ENCODE results near the gene AGFG2.

The AGFG2 gene

DNA sequence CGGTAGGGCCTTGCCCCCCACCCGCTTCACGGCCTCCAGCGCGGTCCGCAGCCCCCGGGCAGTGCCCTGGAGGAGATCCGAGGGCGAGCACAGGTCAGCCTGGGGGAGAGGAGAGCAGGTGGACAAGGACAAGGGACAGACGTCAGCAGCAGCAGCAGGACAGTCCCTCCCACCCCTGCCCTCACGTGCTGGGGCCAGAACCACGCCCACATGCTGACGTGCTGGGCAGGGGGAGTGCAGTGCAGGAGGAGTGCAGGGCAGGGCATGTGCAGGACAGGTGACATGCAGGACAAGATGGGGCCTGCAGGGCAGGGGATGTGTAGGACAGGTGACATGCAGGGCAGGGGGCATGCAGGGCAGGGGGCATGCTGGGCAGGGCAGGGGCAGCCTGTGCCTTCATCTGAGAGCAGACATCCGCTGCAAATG lies 36.2 kb downstream of the AGFG2 start:
- H3K36me3 ChIP-seq (replicated peaks): peaks cover 19% of the 10 kb centered on the region
- in situ Hi-C loops (cut with MboI; ENCODE audit: low sequenced_read_pairs): no loop called here
- no peaks in the 10 kb centered on the region; the same call in 1 of the 2 replicates for H3K27me3 ChIP-seq (ENCODE audit: low read depth)
- H3K4me1 ChIP-seq: peaks cover 3% of the 10 kb centered on the region; the same call in 1 of the 2 replicates
- no peaks in the 10 kb centered on the region for H3K9me3 ChIP-seq
- DNase-seq (ENCODE audit: low spot score in 2 of 2): no peak
- H3K4me3 ChIP-seq: no peak overlapping the region

GRCh38 chr7:100575746-100576383 lies 36.9 kb downstream of the AGFG2 start:
- Histone ChIP-seq H3K4me3 (no peak overlapping the region), H3K36me3 (replicated peaks) (peaks cover 23% of the 10 kb centered on the region), H3K9me3 (no peaks in the 10 kb centered on the region), H3K4me1 (no peaks in the 10 kb centered on the region), H3K27me3 (ENCODE audit: low read depth) (no peaks in the 10 kb centered on the region)
- in situ Hi-C loops (cut with MboI; ENCODE audit: low sequenced_read_pairs): no loop called here
- no peak for DNase-seq (ENCODE audit: low spot score in 2 of 2)

- in situ Hi-C loops (cut with MboI; ENCODE audit: low sequenced_read_pairs): no loop called here
- peaks cover 27% of the 10 kb centered on the region for H3K36me3 ChIP-seq (replicated peaks)
- no peak for DNase-seq (ENCODE audit: low spot score in 2 of 2)
- H3K27me3 ChIP-seq (ENCODE audit: low read depth): no peaks in the 10 kb centered on the region
- no peaks in the 10 kb centered on the region for H3K9me3 ChIP-seq
- no peak overlapping the region for H3K4me3 ChIP-seq
- no peaks in the 10 kb centered on the region for H3K4me1 ChIP-seq
These were observed 37.5 kb downstream of the AGFG2 start for GRCh38 chr7:100576384-100576993.

GRCh38 chr7:100577103-100577502 lies 38.1 kb downstream of the AGFG2 start:
- Histone ChIP-seq H3K4me3 (no peak overlapping the region), H3K27me3 (ENCODE audit: low read depth) (no peaks in the 10 kb centered on the region), H3K4me1 (no peaks in the 10 kb centered on the region), H3K36me3 (replicated peaks) (peaks cover 29% of the 10 kb centered on the region), H3K9me3 (no peaks in the 10 kb centered on the region)
- no peak for DNase-seq (ENCODE audit: low spot score in 2 of 2)
- in situ Hi-C loops (cut with MboI; ENCODE audit: low sequenced_read_pairs): no loop called here

DNA sequence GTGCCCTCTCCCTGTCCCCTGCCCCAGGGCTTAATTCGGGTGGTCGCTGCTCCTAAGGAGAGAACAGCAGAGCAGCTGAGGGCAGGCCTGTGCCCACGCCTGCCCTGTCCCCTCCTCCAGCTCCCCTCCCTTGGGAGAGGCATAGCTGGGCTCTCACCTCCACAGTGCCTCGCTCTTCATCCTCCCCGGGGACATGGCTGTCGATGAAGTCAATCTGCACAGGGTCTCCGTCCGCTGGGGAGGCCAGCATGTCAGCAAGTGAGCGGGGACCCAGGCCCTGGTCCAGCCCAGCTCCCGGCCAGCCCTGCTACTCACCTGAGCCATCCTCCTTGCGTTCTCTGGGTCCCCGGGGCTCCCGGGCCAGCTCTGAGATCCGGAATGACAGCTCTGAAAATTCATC lies 38.5 kb downstream of the AGFG2 start:
- in situ Hi-C loops (cut with MboI; ENCODE audit: low sequenced_read_pairs): no loop called here
- H3K4me1 ChIP-seq: no peaks in the 10 kb centered on the region
- no peaks in the 10 kb centered on the region for H3K9me3 ChIP-seq
- no peaks in the 10 kb centered on the region for H3K27me3 ChIP-seq (ENCODE audit: low read depth)
- H3K36me3 ChIP-seq (replicated peaks): peaks cover 29% of the 10 kb centered on the region
- DNase-seq (ENCODE audit: low spot score in 2 of 2): no peak
- no peak overlapping the region for H3K4me3 ChIP-seq

GRCh38 chr7:100578246-100579183 lies 39.5 kb downstream of the AGFG2 start:
- Histone ChIP-seq H3K9me3 (no peaks in the 10 kb centered on the region), H3K36me3 (replicated peaks) (peaks cover 29% of the 10 kb centered on the region), H3K4me3 (no peak overlapping the region), H3K4me1 (no peaks in the 10 kb centered on the region), H3K27me3 (ENCODE audit: low read depth) (no peaks in the 10 kb centered on the region)
- in situ Hi-C loops (cut with MboI; ENCODE audit: low sequenced_read_pairs): no loop called here
- DNase-seq (ENCODE audit: low spot score in 2 of 2): no peak

GRCh38 chr7:100580466-100581283 lies 41.7 kb downstream of the AGFG2 start:
- Histone ChIP-seq H3K4me1 (peaks cover 4% of the 10 kb centered on the region), H3K9me3 (no peaks in the 10 kb centered on the region), H3K27me3 (ENCODE audit: low read depth) (no peaks in the 10 kb centered on the region), H3K36me3 (replicated peaks) (peaks cover 25% of the 10 kb centered on the region), H3K4me3 (no peak overlapping the region)
- in situ Hi-C loops (cut with MboI; ENCODE audit: low sequenced_read_pairs): no loop called here
- DNase-seq (ENCODE audit: low spot score in 2 of 2): no peak

DNA sequence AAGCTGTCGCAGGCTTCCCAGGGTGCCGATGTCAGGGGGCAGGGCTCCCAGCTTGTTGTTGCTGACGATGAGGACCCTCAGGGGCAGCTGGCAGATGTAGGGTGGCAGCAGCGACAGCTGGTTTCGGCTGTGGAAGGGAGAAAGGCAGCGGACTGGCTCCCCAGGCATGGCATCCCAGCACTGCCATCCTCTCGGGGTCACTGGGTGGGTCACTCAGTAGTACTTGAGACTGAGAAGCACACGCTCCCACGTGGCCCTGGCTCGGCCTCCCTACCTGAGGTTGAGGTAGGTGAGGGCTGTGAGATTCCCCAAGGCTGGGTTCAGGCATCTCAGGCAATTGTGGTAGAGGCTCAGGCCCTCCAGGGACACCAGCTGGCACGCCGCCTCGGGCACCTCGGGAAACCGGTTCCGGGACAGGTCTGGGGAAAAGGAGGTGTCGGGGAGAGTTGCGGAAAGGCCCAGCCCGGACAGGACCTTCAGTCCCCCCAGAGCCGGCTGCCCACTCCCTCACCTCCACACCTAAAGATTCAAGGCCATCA lies 43.1 kb downstream of the AGFG2 start:
- Histone ChIP-seq H3K9me3 (no peaks in the 10 kb centered on the region), H3K36me3 (replicated peaks) (peaks cover 21% of the 10 kb centered on the region), H3K27me3 (ENCODE audit: low read depth) (no peaks in the 10 kb centered on the region), H3K4me3 (no peak overlapping the region), H3K4me1 (peaks cover 4% of the 10 kb centered on the region)
- in situ Hi-C loops (cut with MboI; ENCODE audit: low sequenced_read_pairs): no loop called here
- DNase-seq (ENCODE audit: low spot score in 2 of 2): no peak

- H3K9me3 ChIP-seq: no peaks in the 10 kb centered on the region
- peaks cover 4% of the 10 kb centered on the region for H3K4me1 ChIP-seq
- in situ Hi-C loops (cut with MboI; ENCODE audit: low sequenced_read_pairs): no loop called here
- no peak overlapping the region for H3K4me3 ChIP-seq
- DNase-seq (ENCODE audit: low spot score in 2 of 2): no peak
- H3K36me3 ChIP-seq (replicated peaks): peaks cover 20% of the 10 kb centered on the region
- no peaks in the 10 kb centered on the region for H3K27me3 ChIP-seq (ENCODE audit: low read depth)
These were observed 43.6 kb downstream of the AGFG2 start for GRCh38 chr7:100582650-100583049.

GRCh38 chr7:100583132-100584053 lies 44.4 kb downstream of the AGFG2 start:
- Histone ChIP-seq H3K4me1 (peaks cover 4% of the 10 kb centered on the region), H3K36me3 (replicated peaks) (peaks cover 13% of the 10 kb centered on the region), H3K9me3 (no peaks in the 10 kb centered on the region), H3K4me3 (no peak overlapping the region), H3K27me3 (ENCODE audit: low read depth) (no peaks in the 10 kb centered on the region)
- no peak for DNase-seq (ENCODE audit: low spot score in 2 of 2)
- in situ Hi-C loops (cut with MboI; ENCODE audit: low sequenced_read_pairs): no loop called here

DNA sequence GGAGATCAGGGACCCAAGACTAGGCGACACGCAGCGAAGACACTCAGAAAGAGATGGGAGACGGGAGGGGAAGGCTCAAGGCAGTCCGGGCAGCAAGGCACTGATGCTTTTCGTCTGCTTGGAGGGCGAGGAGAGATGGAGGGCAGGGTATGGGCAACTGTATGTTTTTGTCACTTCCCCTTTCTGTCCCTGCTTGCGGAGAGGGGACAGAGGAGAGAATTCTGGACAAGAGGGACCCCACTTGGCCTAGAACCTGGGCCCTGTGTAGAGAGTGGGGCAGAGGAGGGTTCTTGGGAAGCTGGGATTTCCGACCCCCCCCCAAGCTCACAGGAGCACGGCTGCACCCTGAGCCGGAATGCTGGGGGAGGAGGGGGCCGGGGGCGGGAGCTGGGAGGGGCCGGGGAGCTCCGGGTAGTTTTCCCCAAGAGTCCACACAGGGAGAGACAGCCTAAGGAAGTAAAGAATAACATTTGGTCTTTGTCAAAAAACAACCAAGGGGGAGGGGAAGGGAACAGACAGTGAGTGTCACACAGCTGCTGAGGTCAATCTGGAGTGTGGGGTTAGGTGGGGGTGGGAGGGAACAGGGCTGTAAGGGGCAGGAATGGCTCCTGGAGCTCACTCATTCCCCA lies 45.2 kb downstream of the AGFG2 start:
- peaks cover 13% of the 10 kb centered on the region for H3K36me3 ChIP-seq (replicated peaks)
- H3K27me3 ChIP-seq (ENCODE audit: low read depth): no peaks in the 10 kb centered on the region
- in situ Hi-C loops (cut with MboI; ENCODE audit: low sequenced_read_pairs): no loop called here
- H3K9me3 ChIP-seq: no peaks in the 10 kb centered on the region
- peaks cover 4% of the 10 kb centered on the region for H3K4me1 ChIP-seq
- DNase-seq (ENCODE audit: low spot score in 2 of 2): no peak
- H3K4me3 ChIP-seq: peak overlapping the region; percentile 76; the same call in 1 of the 2 replicates

Data from HAP-1 (cell line).